HepG2 (cell line): Measurements from ENCODE around the gene KHNYN. TPM values are rescaled to one million over a fixed set of nuclear protein-coding genes. Genes with fewer than 3 reads are reported as not detected.

ENCODE experiments used
- ATF2 ChIP-seq: sonication (generic); formaldehyde crosslinking; IDR thresholded peaks from 2 replicates; pipeline ENCODE4 v1.4.0; 2020; ENCODE audit warnings: missing genetic modification reagents
- CHD2 ChIP-seq: IDR thresholded peaks from 2 replicates; pipeline ENCODE4 v1.6.1; 2011; ENCODE audit warnings: low read depth, low read length, improper control_type of control experiment
- DRAP1 ChIP-seq: IDR thresholded peaks from 2 replicates; pipeline ENCODE4 v1.6.1; 2016; ENCODE audit warnings: missing genetic modification reagents, missing compliant biosample characterization
- HIVEP1 ChIP-seq: sonication (generic); formaldehyde crosslinking; IDR thresholded peaks from 2 replicates; pipeline ENCODE4 v1.4.0; 2020; ENCODE audit warnings: mild to moderate bottlenecking, missing genetic modification reagents
- HMGA1 ChIP-seq: sonication (generic); formaldehyde crosslinking; conservative IDR thresholded peaks from 2 replicates; pipeline ENCODE4 v1.4.0; 2020; ENCODE audit warnings: missing genetic modification reagents
- HOXD1 ChIP-seq: sonication (generic); formaldehyde crosslinking; IDR thresholded peaks from 2 replicates; pipeline ENCODE4 v1.5.0; 2020; ENCODE audit warnings: missing genetic modification reagents
- KMT2B ChIP-seq: IDR thresholded peaks from 2 replicates; pipeline ENCODE4 v1.6.1; 2016; ENCODE audit warnings: missing genetic modification reagents, missing compliant biosample characterization
- MAFK ChIP-seq, 2 experiments: IDR thresholded peaks in 1 of 2; conservative IDR thresholded peaks in 1 of 2; 2 replicates each; pipeline ENCODE4 v1.6.1; 2011; ENCODE audit warnings: improper control_type of control experiment in 2 of 2, low read length in 2 of 2
- NFATC3 ChIP-seq: sonication (generic); formaldehyde crosslinking; IDR thresholded peaks from 2 replicates; pipeline ENCODE4 v1.5.1; 2020; ENCODE audit warnings: mild to moderate bottlenecking, missing genetic modification reagents
- TRIM22 ChIP-seq: fragments of 450-650 bp; IDR thresholded peaks from 2 replicates; pipeline ENCODE4 v1.6.1; 2017
- WIZ ChIP-seq: sonication (generic); formaldehyde crosslinking; IDR thresholded peaks from 2 replicates; pipeline ENCODE4 v1.5.1; 2020; ENCODE audit warnings: mild to moderate bottlenecking, missing genetic modification reagents
- ZBTB37 ChIP-seq: sonication (generic); formaldehyde crosslinking; IDR thresholded peaks from 2 replicates; pipeline ENCODE4 v1.4.0; 2020; ENCODE audit warnings: mild to moderate bottlenecking, missing genetic modification reagents
- ZBTB43 ChIP-seq: sonication (generic); formaldehyde crosslinking; conservative IDR thresholded peaks from 2 replicates; pipeline ENCODE4 v1.4.0; 2020; ENCODE audit warnings: missing genetic modification reagents
- ZFP62 ChIP-seq: sonication (generic); formaldehyde crosslinking; IDR thresholded peaks from 2 replicates; pipeline ENCODE4 v1.4.0; 2020; ENCODE audit warnings: missing genetic modification reagents
- ZNF414 ChIP-seq: sonication (generic); formaldehyde crosslinking; IDR thresholded peaks from 2 replicates; pipeline ENCODE4 v1.5.0; 2020; ENCODE audit warnings: missing genetic modification reagents
- ZNF432 ChIP-seq: sonication (generic); formaldehyde crosslinking; IDR thresholded peaks from 2 replicates; pipeline ENCODE4 v1.5.0; 2020; ENCODE audit warnings: missing genetic modification reagents, mild to moderate bottlenecking, borderline replicate concordance
- ZNF546 ChIP-seq: sonication (generic); formaldehyde crosslinking; conservative IDR thresholded peaks from 2 replicates; pipeline ENCODE4 v1.8.1; 2023; ENCODE audit warnings: mild to moderate bottlenecking, missing genetic modification reagents
- ZNF564 ChIP-seq: sonication (generic); formaldehyde crosslinking; IDR thresholded peaks from 2 replicates; pipeline ENCODE4 v1.8.1; 2023; ENCODE audit warnings: mild to moderate bottlenecking, missing genetic modification reagents
- ZNF598 ChIP-seq: sonication (generic); formaldehyde crosslinking; IDR thresholded peaks from 2 replicates; pipeline ENCODE4 v1.5.1; 2020; ENCODE audit warnings: mild to moderate bottlenecking, missing genetic modification reagents, borderline replicate concordance
- ZNF687 ChIP-seq: sonication (generic); formaldehyde crosslinking; IDR thresholded peaks from 2 replicates; pipeline ENCODE4 v1.5.1; 2020; ENCODE audit warnings: mild to moderate bottlenecking, missing genetic modification reagents, moderate library complexity
- ZSCAN12 ChIP-seq: sonication (generic); formaldehyde crosslinking; IDR thresholded peaks from 2 replicates; pipeline ENCODE4 v1.9.0; 2021; ENCODE audit warnings: mild to moderate bottlenecking, missing genetic modification reagents
- polyA plus RNA-seq, 8 experiments: library from polyadenylated mRNA; depleted of rRNA in 3 of 8; stranded (reverse) in 7 of 8; unstranded in 1 of 8; fragments of >200 nt; fragmentation: Illumina TruSeq in 4 of 8; extraction: Trizol in 4 of 8; gene quantifications; 2 replicates each; pipeline versions ENCODE4 v1.2.1 to v1.2.3, GENCODE V29; 2011 to 2016; ENCODE audit warnings: low read depth in 4 of 8, missing spikeins in 1 of 8, mixed read lengths in 1 of 8; ENCODE audit not compliant: insufficient read depth in 1 of 8
- total RNA-seq, 5 experiments: library from RNA; depleted of rRNA; stranded (reverse); fragments of >200 nt; fragmentation: Illumina TruSeq; extraction: Trizol; gene quantifications; 2 replicates each; pipeline ENCODE4 v1.2.3, GENCODE V29; 2016; ENCODE audit warnings: low read depth in 1 of 5

KHNYN gene
- total and polyA plus RNA-seq, 2 of the 13 experiments (the other 11 are each of a cell fraction or from before 2014, with no cell fraction given), result 52.8 to 75.7 TPM

GRCh38 chr14:24441904-24442239 is 12.1 kb downstream of the KHNYN start (continued):
- TF ChIP-seq DRAP1 (CRISPR knock-in tag) (no peak), ZSCAN12 (no peak), TRIM22 (no peak), ZBTB43 (CRISPR knock-in tag) (no peak), ZNF687 (no peak), HIVEP1 (CRISPR knock-in tag) (no peak), ZNF598 (CRISPR knock-in tag) (no peak), ZFP62 (CRISPR knock-in tag) (no peak), NFATC3 (CRISPR knock-in tag) (no peak; the same call in 1 of the 2 replicates), CHD2 (no peak), HMGA1 (CRISPR knock-in tag) (0 out of 2 replicates have a peak, but pooled peaks have one; percentile 6), ZBTB37 (CRISPR knock-in tag) (no peak), ZNF432 (CRISPR knock-in tag) (no peak), MAFK (conservative IDR thresholded peaks at IDR 0.05 in 1 of 2, IDR thresholded peaks at IDR 0.05 in 1 of 2; ENCODE audit: low read length in 2 of 2) (no peak), HOXD1 (CRISPR knock-in tag) (no peak), ZNF414 (CRISPR knock-in tag) (peak; percentile 15; the same call in 1 of the 2 replicates), KMT2B (CRISPR knock-in tag) (no peak), ZNF564 (no peak), ZNF546 (no peak), WIZ (CRISPR knock-in tag) (no peak), ATF2 (CRISPR knock-in tag) (no peak)
